ENCODE results near the gene FNDC3B. TPM values are rescaled to one million over a fixed set of nuclear protein-coding genes. Genes with fewer than 3 reads are reported as not detected.

Gene FNDC3B
- total and polyA plus RNA-seq, 2 of the 8 experiments (the other 6 are each of a cell fraction or from before 2014, with no cell fraction given) = 14.1 to 44.4 TPM

GRCh38 chr3:172101107-172101506 lies 61.7 kb downstream of the FNDC3B start (continued):
- TF ChIP-seq MAX (IDR thresholded peaks at IDR 0.05) = no peak
